GM19467 (cell line): ENCODE results near the gene MED8.
A peak's percentile ranks its signal among the peaks of the same experiment; 100 is the strongest.
"Not testable (repeated sequence)": the region's sequence is repeated elsewhere in the genome, so short reads cannot be mapped to it uniquely, and the experiment has no call there.

ENCODE experiments used
- ATAC-seq: cut with Tn5 transposase; IDR thresholded peaks from one replicate; pipeline ENCODE4 v1.9.1; 2021; ENCODE audit warnings: mild to moderate bottlenecking, moderate library complexity; ENCODE audit not compliant: unreplicated experiment

MED8 gene

GRCh38 chr1:43386676-43387075, 2.9 kb downstream of the MED8 start:
- no peak for ATAC-seq

- no peak for ATAC-seq
These were observed 6.2 kb downstream of the MED8 start for GRCh38 chr1:43383449-43383848.

- no peak for ATAC-seq
These were observed 7.4 kb downstream of the MED8 start for GRCh38 chr1:43382027-43382779.

- ATAC-seq, result no peak
These were observed 8.0 kb downstream of the MED8 start for GRCh38 chr1:43381612-43382011.

- no peak for ATAC-seq
These were observed 10.1 kb downstream of the MED8 start for GRCh38 chr1:43379476-43379875.

GRCh38 chr1:43377831-43378230, 11.8 kb downstream of the MED8 start:
- ATAC-seq, result no peak

GRCh38 chr1:43376723-43377235, 12.8 kb downstream of the MED8 start:
- no peak for ATAC-seq

GRCh38 chr1:43373066-43373940, 16.3 kb downstream of the MED8 start:
- ATAC-seq, result no peak

- ATAC-seq, result no peak
These were observed 17.4 kb downstream of the MED8 start for GRCh38 chr1:43372172-43372571.

GRCh38 chr1:43370564-43370963, 19.0 kb downstream of the MED8 start:
- ATAC-seq, result no peak

GRCh38 chr1:43369779-43370178, 19.8 kb downstream of the MED8 start:
- ATAC-seq, result not testable (repeated sequence)

GRCh38 chr1:43368646-43369020, 21.0 kb downstream of the MED8 start:
- no peak for ATAC-seq

GRCh38 chr1:43367904-43368645, 21.5 kb downstream of the MED8 start, which contains the start of gene ELOVL1:
ELOVL1 (minus strand) TSS chr1:43368011; CDS start chr1:43365609, 2,402 bp downstream.
- peak; percentile 66 for ATAC-seq

- ATAC-seq, result peak; percentile 34
These were observed 22.3 kb downstream of the MED8 start for GRCh38 chr1:43367026-43367903.

- no peak for ATAC-seq
These were observed 23.0 kb downstream of the MED8 start for GRCh38 chr1:43366601-43367025.

- ATAC-seq, result no peak
These were observed 23.4 kb downstream of the MED8 start for GRCh38 chr1:43366179-43366578.

GRCh38 chr1:43365678-43366077, 23.9 kb downstream of the MED8 start:
- no peak for ATAC-seq

GRCh38 chr1:43363935-43364525, 25.6 kb downstream of the MED8 start:
- no peak for ATAC-seq

- no peak for ATAC-seq
These were observed 26.2 kb downstream of the MED8 start for GRCh38 chr1:43363283-43363934.
